ENCODE measurements around the gene CRADD. TPM values are rescaled to one million over a fixed set of nuclear protein-coding genes. Genes with fewer than 3 reads are reported as not detected.

The CRADD gene
- total RNA-seq, 4 donors from 2014 or later = 27.7 to 61.0 (median 34.2) TPM

DNA sequence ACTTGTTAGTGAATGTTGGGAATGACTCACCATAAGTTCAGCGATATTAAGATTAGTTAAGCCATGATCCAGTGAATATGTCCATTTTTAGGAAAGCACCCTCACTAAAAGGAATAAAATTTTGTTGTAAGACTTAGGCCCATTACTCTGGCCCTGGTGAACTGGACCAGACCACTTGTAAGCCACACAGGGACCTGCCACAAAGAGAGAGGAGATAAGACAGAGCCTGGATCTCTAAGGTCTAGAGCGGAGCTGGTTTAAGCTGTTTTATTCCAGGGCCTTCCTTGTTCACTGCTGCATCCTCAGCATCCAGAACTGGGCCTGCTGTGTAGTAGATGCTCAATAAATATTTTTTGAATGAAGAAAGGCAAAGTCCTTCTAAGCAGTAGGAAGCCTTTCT is 79.1 kb downstream of the CRADD start:
- no peak for ATAC-seq (ENCODE audit: low FRiP score)

DNA sequence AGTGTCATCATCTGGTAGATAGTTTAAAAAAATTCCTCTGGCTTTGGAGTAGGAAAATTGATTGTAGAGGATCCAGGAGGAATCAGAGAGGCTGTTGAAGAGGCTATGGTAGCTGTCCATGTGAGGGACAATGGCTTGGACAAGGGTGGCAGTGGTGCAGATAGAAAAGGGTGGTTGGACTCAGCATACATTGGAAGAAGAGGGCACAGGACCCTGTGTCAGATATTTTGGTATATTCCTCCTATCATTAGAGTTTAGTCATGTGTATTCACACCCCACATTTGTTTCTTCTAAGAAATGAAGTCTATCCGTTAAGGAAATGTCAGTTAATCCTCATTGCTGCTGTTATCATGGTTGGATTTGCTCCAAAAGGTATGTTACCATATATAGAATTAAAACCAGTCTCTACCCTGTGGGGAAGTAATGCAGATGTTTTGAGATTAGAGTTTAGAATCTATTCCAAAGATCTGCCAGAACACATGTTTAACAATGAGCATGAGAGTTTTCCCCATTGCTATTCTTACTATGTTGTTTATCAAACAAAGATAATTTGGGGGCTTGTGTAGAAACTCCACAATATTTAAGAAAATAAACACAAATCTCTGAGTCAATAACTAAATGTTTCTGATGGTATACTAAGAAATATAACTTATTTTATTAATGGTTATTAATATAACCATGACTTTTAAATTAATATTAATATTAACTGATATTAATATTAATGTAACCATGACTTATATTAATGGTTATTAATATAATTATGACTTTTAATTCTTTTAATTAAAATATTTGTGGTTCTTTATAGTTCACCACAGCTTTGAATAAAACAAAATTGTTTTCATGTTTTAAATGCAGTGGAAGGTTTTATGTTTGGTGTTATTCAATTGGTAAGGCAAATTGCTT is 80.9 kb downstream of the CRADD start:
- ATAC-seq (ENCODE audit: low FRiP score) (no peak), DNase-seq (ENCODE audit: low spot score) (no peak)
- no peak for TF ChIP-seq CTCF (IDR thresholded peaks at IDR 0.05)

More for the DNA sequence above, 79.1 kb downstream of the CRADD start:
- no peak for TF ChIP-seq CTCF (IDR thresholded peaks at IDR 0.05)
- DNase-seq (ENCODE audit: low spot score) = no peak

GRCh38 chr12:93758801-93759373 is 81.7 kb downstream of the CRADD start:
- ATAC-seq (ENCODE audit: low FRiP score) = no peak

GRCh38 chr12:93759512-93760081 is 82.4 kb downstream of the CRADD start:
- no peak for DNase-seq (ENCODE audit: low spot score)
- TF ChIP-seq CTCF (IDR thresholded peaks at IDR 0.05) = no peak
- no peak for ATAC-seq (ENCODE audit: low FRiP score)

More at GRCh38 chr12:93758801-93759373, 81.7 kb downstream of the CRADD start:
- no peak for DNase-seq (ENCODE audit: low spot score)
- TF ChIP-seq CTCF (IDR thresholded peaks at IDR 0.05) = no peak

DNA sequence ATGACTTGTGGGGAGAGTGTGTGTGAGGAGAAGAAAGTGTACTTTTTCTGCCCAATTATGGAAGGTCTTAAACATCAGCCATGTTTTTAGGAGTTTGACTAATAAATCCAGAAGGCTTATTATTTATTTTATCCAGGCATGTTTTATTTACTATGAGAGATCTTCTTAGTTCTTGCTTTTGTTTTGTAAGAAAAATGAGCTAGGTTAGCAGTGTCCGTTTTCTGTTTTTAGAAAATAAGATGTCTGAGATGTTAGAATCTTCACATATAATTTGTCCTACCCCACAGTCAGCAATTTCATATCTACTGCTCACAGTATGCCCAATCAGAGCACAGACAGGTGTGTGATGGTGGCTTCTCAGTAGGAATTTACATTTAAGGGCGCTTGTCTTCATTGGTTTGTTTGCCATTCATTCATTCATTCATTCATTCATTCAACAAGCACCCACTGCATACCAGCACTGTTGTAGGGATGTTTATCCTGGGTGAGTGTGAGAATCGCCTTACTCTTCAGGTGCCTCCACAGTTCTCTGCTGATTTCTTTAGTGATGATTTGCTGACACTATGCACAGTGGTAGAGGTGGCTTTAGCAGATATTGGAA is 83.2 kb downstream of the CRADD start:
- ATAC-seq (ENCODE audit: low FRiP score) (no peak), DNase-seq (ENCODE audit: low spot score) (no peak)
- TF ChIP-seq CTCF (IDR thresholded peaks at IDR 0.05) = no peak

DNA sequence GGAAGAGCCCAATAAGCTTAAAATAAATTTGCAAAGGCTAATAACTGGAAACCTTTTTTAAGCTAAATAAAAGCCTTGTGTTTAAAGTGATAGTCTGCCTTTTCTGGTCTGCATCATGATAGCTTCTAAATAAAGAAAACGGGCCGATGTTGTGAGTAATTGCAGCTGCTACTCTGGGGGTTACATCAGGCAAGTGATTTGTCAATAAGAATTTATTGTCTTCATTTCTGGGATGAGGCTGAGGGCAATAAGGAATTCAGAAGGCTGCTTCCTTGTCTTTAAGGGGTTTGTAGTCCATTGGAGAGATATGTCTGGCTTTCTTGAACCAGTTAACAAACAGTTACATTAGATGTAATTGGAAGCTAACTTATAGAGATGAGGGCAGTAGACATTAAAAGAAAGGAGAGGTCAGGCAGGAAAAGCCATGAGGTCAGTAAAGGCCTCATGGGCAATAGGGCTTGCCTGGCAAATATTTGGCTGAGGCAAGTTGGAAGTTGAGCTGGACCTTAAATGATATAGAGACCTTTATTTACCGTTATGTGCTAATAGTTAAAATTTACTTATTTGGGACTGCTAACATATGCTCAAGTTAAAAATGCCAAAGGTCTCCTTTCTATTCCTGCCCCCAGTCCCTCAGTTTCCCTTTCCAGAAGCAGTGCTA is 85.0 kb downstream of the CRADD start:
- no peak for ATAC-seq (ENCODE audit: low FRiP score)
- TF ChIP-seq CTCF (IDR thresholded peaks at IDR 0.05) = no peak
- DNase-seq (ENCODE audit: low spot score) = no peak
